DND-41 (cell line): ENCODE data around the gene TEKT1.

ENCODE experiments used
- ATAC-seq: fragments of 200-7000 bp; cut with Tn5 transposase; 3 replicates; pipeline ENCODE4 v1.9.1; 2021; ENCODE audit warnings: low read depth; ENCODE audit not compliant: insufficient read depth
- DNase-seq: peaks from one replicate; pipeline ENCODE4 v3.0.0-alpha.2; 2020
- H2AFZ ChIP-seq: 2 replicates; pipeline ENCODE4 v1.6.0; 2012; ENCODE audit warnings: low read depth, low read length
- H3K27ac ChIP-seq: 2 replicates; pipeline ENCODE4 v1.5.1; 2012; ENCODE audit warnings: low read length, inconsistent platforms
- H3K27me3 ChIP-seq: fragments of 200-600 bp; sonication (generic); 2 replicates; pipeline ENCODE4 v1.6.0; 2012; ENCODE audit warnings: low read length, mild to moderate bottlenecking, inconsistent platforms; ENCODE audit not compliant: insufficient read depth, poor library complexity
- H3K36me3 ChIP-seq: 2 replicates; pipeline ENCODE4 v1.5.1; 2012; ENCODE audit warnings: low read length, inconsistent platforms; ENCODE audit not compliant: insufficient read depth
- H3K4me1 ChIP-seq: 2 replicates; pipeline ENCODE4 v1.5.1; 2012; ENCODE audit warnings: mild to moderate bottlenecking, low read length; ENCODE audit not compliant: insufficient read depth
- H3K4me2 ChIP-seq: 2 replicates; pipeline ENCODE4 v1.6.0; 2012; ENCODE audit warnings: mild to moderate bottlenecking, moderate library complexity, low read length, inconsistent platforms; ENCODE audit not compliant: insufficient read depth
- H3K4me3 ChIP-seq, 2 experiments: fragments of 200-600 bp in 1 of 2; shearing (Covaris generic) in 1 of 2; 2 replicates each; pipeline ENCODE4 v1.5.1; 2012 to 2016; ENCODE audit warnings: inconsistent platforms in 2 of 2, low read length in 2 of 2, mild to moderate bottlenecking in 2 of 2, low read depth in 1 of 2, moderate library complexity in 1 of 2
- H3K79me2 ChIP-seq: 2 replicates; pipeline ENCODE4 v1.6.0; 2012; ENCODE audit warnings: low read length, inconsistent platforms; ENCODE audit not compliant: insufficient read depth
- H3K9ac ChIP-seq: 2 replicates; pipeline ENCODE4 v1.6.0; 2012; ENCODE audit warnings: low read depth, mild to moderate bottlenecking, inconsistent platforms, low read length, moderate library complexity
- H3K9me3 ChIP-seq: 2 replicates; pipeline ENCODE4 v1.5.1; 2012; ENCODE audit warnings: low read length, moderate library complexity, mild to moderate bottlenecking, inconsistent platforms; ENCODE audit not compliant: insufficient read depth, severe bottlenecking
- H4K20me1 ChIP-seq: 2 replicates; pipeline ENCODE4 v1.6.0; 2012; ENCODE audit warnings: low read length; ENCODE audit not compliant: insufficient read depth
- EZH2 ChIP-seq: IDR thresholded peaks from 3 replicates; pipeline ENCODE4 v1.6.1; 2012; ENCODE audit warnings: borderline replicate concordance, low read depth, mild to moderate bottlenecking, moderate library complexity, low read length, inconsistent platforms; ENCODE audit not compliant: severe bottlenecking
- TF ChIP-seq, protein P1 (sequence below): IDR thresholded peaks from 2 replicates; pipeline ENCODE4 v1.5.1; 2012; ENCODE audit warnings: borderline replicate concordance, low read length, moderate library complexity, mild to moderate bottlenecking; ENCODE audit not compliant: poor library complexity, severe bottlenecking; ENCODE audit errors: extremely low read depth

The TEKT1 gene

GRCh38 chr17:6812295-6812694 lies 19.2 kb downstream of the TEKT1 start:
- no peak for ATAC-seq
- no peaks in the 10 kb centered on the region for H3K27me3 ChIP-seq
- no peak overlapping the region for H3K4me3 ChIP-seq
- H3K9me3 ChIP-seq: no peaks in the 10 kb centered on the region
- no peak for DNase-seq
- no peaks in the 10 kb centered on the region for H3K4me1 ChIP-seq
- no peak overlapping the region for H3K27ac ChIP-seq
- H3K79me2 ChIP-seq: no peaks in the 10 kb centered on the region
- no peak overlapping the region for H3K4me2 ChIP-seq
- H3K36me3 ChIP-seq: no peaks in the 10 kb centered on the region
- no peak overlapping the region for H3K9ac ChIP-seq
- H2AFZ ChIP-seq: no peak overlapping the region
- TF ChIP-seq EZH2: no peak
- TF ChIP-seq, protein P1, sequence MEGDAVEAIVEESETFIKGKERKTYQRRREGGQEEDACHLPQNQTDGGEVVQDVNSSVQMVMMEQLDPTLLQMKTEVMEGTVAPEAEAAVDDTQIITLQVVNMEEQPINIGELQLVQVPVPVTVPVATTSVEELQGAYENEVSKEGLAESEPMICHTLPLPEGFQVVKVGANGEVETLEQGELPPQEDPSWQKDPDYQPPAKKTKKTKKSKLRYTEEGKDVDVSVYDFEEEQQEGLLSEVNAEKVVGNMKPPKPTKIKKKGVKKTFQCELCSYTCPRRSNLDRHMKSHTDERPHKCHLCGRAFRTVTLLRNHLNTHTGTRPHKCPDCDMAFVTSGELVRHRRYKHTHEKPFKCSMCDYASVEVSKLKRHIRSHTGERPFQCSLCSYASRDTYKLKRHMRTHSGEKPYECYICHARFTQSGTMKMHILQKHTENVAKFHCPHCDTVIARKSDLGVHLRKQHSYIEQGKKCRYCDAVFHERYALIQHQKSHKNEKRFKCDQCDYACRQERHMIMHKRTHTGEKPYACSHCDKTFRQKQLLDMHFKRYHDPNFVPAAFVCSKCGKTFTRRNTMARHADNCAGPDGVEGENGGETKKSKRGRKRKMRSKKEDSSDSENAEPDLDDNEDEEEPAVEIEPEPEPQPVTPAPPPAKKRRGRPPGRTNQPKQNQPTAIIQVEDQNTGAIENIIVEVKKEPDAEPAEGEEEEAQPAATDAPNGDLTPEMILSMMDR: no peak
- H4K20me1 ChIP-seq: no peaks in the 10 kb centered on the region

DNA sequence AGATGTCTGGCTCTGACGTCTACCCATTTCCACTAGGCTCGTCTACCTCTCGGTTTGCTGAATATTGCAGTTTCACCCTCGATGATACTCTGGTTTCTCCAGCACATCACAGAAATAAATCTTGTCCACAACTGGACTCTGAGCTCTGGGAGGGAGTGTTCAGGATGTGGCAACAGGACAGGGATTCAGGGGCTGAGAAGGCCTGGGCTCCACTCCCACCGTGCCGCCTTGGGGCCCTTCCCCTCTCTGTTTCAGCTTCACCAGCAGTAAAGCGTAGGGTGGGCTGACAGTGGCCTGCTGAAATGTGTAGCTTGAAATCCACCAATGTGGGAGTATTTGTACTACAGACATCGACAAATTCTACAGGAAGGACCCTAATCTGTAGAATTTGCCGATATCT lies 20.0 kb downstream of the TEKT1 start:
- DNase-seq (no peak), ATAC-seq (no peak)
- H3K27ac ChIP-seq: no peak overlapping the region

GRCh38 chr17:6800422-6801027 lies 31.0 kb downstream of the TEKT1 start:
- TF ChIP-seq, protein P1: no peak
- no peak for TF ChIP-seq EZH2
- H3K36me3 ChIP-seq: no peaks in the 10 kb centered on the region
- H3K4me3 ChIP-seq: no peak overlapping the region

More for the DNA sequence above, 20.0 kb downstream of the TEKT1 start:
- H3K4me1 ChIP-seq: no peaks in the 10 kb centered on the region
- H3K27me3 ChIP-seq: no peaks in the 10 kb centered on the region
- H3K36me3 ChIP-seq: no peaks in the 10 kb centered on the region
- no peaks in the 10 kb centered on the region for H3K9me3 ChIP-seq
- no peak overlapping the region for H3K4me2 ChIP-seq
- no peak overlapping the region for H2AFZ ChIP-seq
- no peak overlapping the region for H3K9ac ChIP-seq
- H4K20me1 ChIP-seq: no peaks in the 10 kb centered on the region
- H3K4me3 ChIP-seq: no peak overlapping the region
- H3K79me2 ChIP-seq: no peaks in the 10 kb centered on the region
- TF ChIP-seq, protein P1: no peak
- no peak for TF ChIP-seq EZH2

GRCh38 chr17:6799738-6800137 lies 31.8 kb downstream of the TEKT1 start:
- Histone ChIP-seq H4K20me1 (no peaks in the 10 kb centered on the region), H3K9me3 (no peaks in the 10 kb centered on the region), H2AFZ (no peak overlapping the region), H3K36me3 (no peaks in the 10 kb centered on the region), H3K27ac (no peak overlapping the region), H3K79me2 (no peaks in the 10 kb centered on the region), H3K9ac (no peak overlapping the region), H3K4me1 (no peaks in the 10 kb centered on the region), H3K4me2 (no peak overlapping the region), H3K4me3 (no peak overlapping the region), H3K27me3 (peaks cover 6% of the 10 kb centered on the region)
- no peak for DNase-seq
- TF ChIP-seq, protein P1: no peak
- TF ChIP-seq EZH2: no peak
- ATAC-seq: no peak

More at GRCh38 chr17:6800422-6801027, 31.0 kb downstream of the TEKT1 start:
- Histone ChIP-seq H3K9me3 (no peaks in the 10 kb centered on the region), H3K4me2 (no peak overlapping the region), H3K9ac (no peak overlapping the region), H3K27me3 (peaks cover 6% of the 10 kb centered on the region), H3K4me1 (no peaks in the 10 kb centered on the region), H3K27ac (no peak overlapping the region), H3K79me2 (no peaks in the 10 kb centered on the region), H4K20me1 (no peaks in the 10 kb centered on the region), H2AFZ (no peak overlapping the region)
- no peak for ATAC-seq
- DNase-seq: no peak
